ENCODE data around the gene MRFAP1. TPM values are rescaled to one million over a fixed set of nuclear protein-coding genes. Genes with fewer than 3 reads are reported as not detected.
"Not testable (repeated sequence)": the region's sequence is repeated elsewhere in the genome, so short reads cannot be mapped to it uniquely, and the experiment has no call there.

The MRFAP1 gene
- total RNA-seq, 1 donor from 2014 or later = 184 TPM

GRCh38 chr4:6610856-6611430 lies 29.5 kb upstream of the MRFAP1 start:
- no peak for DNase-seq (ENCODE audit: low read depth, low spot score)

DNA sequence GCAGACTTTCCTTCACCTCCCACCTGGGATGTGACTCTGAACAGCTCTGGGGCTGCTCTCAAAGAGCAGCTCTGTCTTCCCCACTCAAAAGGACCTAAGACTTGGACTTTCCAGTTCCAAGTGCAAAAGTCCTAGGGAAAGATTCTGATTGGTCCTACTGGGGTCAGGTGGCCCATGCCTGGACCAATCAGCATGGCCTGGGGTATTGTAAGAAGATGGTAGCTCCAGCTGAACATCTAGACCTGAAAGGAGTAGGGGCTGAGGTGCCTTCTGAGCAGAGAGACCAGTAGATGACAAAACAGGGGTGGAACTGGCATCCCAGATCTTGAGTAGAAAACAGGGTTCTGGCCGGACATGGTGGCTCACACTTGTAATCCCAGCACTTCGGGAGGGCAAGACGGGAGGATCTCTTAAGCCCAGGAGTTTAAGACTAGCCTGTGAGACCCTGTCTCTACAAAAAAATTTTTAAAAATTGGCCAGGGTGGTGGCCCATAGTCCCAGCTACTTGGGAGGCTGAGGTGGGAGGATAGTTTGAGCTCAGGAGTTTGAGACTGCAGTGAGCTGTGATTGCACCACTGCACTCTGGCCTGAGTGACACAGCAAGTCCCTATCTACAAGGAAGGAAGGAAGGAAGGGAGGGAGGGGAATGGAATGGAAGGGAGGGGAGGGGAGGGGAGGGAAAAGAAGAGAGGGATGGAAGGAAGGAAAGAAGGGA lies 27.4 kb upstream of the MRFAP1 start:
- no peak for DNase-seq (ENCODE audit: low read depth, low spot score)

- no peak for DNase-seq (ENCODE audit: low read depth, low spot score)
These were observed 26.5 kb upstream of the MRFAP1 start for GRCh38 chr4:6613676-6614651.

DNA sequence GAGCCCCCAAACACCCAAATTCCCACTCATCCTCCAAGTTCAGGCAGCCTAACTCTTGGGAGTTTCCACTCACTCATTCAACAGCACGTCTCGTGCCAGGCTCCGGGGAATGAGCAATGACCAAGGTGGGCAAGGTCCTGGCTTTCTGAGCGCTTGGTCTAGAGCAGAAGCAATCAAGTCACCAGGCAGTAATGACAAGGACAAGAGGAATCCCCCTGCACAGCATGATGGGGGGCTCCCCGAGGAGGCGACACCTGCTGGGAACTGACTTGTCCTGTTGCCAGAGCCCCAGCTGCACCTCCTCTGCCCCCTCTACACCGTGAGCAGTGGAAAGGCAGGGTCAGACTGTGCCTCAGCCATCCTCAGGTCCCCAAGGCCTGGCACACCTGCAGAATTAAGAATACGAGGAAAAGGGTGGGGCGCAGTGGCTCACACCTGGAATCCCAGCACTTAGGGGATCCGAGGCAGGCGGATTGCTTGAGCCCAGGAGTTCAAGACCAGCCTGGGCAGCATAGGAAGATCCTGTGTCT lies 25.7 kb upstream of the MRFAP1 start:
- DNase-seq (ENCODE audit: low read depth, low spot score) = no peak

DNA sequence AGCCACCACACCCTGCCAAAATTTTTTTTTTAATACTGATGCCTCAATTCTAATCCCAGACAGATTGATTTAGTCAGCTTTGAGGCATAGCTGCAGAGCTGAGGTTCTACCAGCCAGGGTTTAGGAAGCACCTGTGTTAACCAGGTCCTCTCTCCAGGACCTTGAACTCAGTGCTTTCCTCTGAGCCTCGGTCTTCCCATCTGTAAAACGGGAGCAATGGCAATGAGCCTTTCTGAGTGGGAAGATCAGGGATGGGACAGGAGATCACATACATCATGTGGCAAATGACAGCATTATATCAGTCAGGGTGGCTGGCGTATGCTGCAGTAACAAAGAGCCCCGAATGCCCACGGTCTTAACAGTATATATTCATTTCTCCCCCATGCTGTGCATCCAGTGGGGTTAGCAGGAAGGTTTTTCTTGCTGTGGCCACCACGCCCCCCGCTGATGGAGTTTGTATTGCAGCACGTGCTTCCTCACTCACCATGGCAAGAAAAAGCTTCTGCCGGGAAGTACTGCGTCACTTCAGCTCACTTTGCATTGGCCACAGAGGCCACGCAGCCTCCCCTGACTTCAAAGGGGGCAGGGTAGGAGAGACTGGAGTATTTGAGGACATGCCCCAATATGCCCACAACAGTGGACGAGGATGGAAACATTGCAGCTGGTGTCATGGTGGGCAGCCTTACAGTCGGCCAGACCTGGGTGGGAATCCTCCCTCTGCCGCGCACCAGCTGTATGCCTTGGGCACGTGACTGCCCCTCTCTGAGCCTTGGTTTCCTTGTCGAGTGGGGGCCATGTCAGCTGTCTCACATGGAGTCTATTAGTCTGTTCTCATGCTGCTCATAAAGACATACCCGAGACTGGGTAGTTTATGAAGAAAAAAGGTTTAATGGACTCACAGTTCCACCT lies 24.1 kb upstream of the MRFAP1 start:
- DNase-seq (ENCODE audit: low read depth, low spot score) = no peak

- no peak for DNase-seq (ENCODE audit: low read depth, low spot score)
These were observed 23.2 kb upstream of the MRFAP1 start for GRCh38 chr4:6617246-6617645.

DNA sequence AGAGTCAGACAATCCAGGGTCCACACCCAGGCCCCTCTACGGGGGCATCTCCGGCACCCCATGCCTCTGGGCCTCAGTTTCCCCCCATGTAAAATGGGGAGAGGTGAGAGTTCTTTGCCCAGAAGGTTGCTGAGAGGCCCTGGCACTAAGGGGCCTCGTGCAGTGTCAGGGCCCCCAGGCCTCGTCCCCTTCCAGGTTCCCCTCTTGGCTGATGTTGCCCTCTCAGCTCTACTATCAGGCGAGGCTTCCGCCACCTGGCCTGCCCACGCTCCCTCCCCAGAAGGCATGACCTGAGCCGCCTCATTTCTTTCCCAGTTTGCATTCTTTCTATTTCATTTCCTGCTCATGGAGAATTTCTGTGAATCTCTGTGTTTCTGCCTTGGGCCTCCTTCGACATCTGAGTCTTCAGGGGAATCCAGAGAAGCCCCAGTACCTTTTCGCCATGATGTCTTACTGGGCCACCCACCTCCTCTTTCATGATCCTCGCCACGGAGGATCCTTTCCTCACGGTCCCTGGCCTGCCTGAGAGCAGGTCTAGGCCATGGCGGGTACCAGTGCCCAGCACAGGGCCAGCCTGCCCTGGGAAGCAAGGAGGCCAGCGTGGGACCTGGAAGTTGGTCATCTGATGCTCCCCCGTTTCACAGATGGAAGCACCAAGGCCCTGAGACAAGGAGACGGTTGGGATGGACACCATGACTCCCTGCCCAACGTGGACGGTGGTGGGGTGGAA lies 21.9 kb upstream of the MRFAP1 start:
- no peak for DNase-seq (ENCODE audit: low read depth, low spot score)

GRCh38 chr4:6619116-6619465 lies 21.4 kb upstream of the MRFAP1 start:
- no peak for DNase-seq (ENCODE audit: low read depth, low spot score)

DNA sequence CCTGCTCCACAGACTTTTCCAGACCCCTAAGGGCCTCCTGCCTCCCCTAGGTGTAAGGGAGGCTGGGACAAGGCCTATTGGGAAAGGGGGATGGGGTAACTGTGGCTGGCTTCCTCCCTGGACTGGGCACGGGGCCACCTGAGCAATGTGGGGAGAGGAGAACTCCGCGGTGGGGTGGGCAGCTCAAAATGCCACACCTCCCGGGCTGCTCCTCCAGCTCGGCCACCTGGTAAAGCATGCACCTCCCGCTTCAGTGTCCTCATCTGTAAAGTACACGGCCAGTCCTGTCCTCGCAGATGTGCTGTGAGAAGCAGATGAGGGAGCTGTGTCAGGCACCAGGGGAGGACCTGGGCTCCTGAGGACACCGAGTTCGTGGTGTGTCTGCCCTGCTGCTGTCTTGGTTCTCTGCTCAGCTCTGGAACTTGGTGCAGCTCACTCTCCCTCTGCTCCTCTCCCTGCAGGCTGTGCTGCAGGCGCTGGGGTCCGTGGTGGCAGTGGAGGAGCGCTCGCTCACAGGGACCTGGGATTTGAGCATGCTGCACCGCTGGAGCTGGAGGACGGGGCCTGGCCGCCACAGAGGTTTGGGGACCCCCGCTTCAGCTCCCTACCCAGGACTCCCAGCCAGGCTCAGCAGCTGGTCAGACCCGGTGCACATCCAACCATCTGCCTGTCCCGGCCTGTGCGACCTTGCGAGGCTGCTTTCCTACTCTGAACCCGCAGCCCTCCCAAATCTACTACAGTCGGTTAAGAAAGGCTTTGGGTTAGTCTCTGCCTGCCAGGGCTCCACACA lies 20.8 kb upstream of the MRFAP1 start:
- DNase-seq (ENCODE audit: low read depth, low spot score) = no peak

DNA sequence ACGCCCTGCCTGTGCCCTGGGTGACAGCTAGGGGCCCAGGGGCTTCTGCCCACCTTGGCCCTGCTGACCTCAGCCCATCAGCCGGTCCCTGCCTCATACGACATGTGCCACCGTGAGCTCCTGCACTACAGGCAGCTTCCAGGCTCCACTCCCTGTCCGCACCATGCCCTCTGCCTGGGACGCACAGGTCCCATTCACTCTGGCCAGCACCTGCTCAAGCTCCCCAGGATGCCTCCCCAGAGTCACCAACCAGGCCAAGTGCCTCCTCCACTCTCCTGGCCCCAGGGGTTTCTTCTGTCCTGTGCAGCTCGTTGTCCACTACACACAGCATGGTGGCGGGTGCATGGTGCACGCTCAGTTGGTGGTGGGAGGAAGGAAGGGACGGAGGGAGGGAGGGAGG lies 20.2 kb upstream of the MRFAP1 start:
- no peak for DNase-seq (ENCODE audit: low read depth, low spot score)

- no peak for DNase-seq (ENCODE audit: low read depth, low spot score)
These were observed 19.5 kb upstream of the MRFAP1 start for GRCh38 chr4:6620891-6621555.

DNA sequence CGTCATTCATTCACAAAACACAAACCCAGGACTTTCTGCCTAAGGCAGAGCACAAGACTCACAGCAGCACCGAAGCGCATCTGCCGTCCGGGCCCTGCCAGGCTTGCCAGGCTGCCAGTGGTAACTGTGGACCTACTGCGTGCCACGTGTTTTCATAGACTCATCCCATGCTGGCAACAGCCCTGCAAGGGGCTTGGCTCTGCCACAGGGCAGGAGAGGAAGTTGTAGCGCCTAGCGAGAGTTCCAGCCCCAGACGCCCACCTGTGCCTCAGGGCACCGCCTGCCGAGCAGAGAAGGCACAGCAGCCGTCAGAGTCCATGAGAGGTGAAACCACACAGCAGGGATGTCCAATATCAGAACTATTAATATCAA lies 18.9 kb upstream of the MRFAP1 start:
- DNase-seq (ENCODE audit: low read depth, low spot score) = no peak

DNA sequence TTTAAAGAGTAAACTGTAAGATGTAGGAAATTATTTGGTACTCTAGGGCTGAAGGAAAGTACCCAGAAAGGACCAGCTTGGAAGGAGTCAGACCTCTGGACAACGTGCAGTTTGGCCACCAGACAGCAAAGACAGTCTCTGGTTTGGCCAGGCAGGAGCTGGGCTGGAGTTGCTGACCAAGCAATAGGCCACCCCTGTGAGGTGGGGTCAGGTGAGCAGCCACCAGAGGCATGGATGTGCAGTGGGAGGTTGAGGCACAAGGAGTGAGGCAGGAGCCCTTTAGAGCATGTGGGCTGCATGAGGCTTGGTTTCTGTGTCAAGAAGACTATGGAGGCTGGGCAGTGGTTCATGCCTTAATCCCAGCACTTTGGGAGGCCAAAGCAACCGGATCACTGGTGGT lies 17.7 kb upstream of the MRFAP1 start:
- no peak for DNase-seq (ENCODE audit: low read depth, low spot score)

DNA sequence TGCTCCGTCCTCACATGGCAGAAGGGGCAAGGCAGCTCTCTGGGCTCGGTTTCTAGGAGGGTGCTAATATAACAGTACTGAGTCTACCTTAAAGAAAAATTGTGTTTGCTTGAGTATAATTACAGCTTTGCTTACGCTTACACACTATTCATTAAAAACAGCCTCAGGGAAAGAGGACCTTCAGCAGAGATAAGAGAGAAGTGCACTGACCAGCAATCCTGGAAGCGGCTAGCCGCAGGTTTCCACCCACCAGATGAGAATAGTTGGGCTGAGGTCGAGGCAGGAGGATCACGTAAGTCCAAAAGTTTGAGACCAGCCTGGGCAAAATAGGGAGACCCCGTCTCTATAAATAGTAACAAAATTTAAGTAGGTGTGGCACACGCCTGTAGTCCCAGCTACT lies 15.2 kb upstream of the MRFAP1 start:
- DNase-seq (ENCODE audit: low read depth, low spot score) = no peak

- no peak for DNase-seq (ENCODE audit: low read depth, low spot score)
These were observed 14.4 kb upstream of the MRFAP1 start for GRCh38 chr4:6626066-6626465.

- no peak for DNase-seq (ENCODE audit: low read depth, low spot score)
These were observed 12.7 kb upstream of the MRFAP1 start for GRCh38 chr4:6627832-6628231.

DNA sequence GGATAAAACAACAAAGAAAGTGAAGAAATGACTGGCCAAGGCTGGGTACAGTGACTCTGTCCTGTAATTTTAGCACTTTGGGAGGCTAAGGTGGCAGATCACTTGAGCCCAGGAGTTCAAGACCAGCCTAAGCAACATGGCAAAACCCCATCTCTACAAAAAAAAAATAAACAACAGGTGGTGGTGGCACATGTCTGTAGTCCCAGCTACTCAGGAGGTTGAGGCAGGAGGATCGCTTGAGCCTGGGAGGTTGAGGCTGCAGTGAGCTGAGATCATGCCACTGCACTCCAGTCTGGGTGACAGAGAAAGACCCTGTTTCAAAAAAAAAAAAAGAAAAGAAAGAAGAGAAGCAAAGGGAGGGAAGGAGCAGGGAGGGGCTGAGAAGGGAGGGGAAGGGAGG lies 12.0 kb upstream of the MRFAP1 start:
- not testable (repeated sequence) for DNase-seq (ENCODE audit: low read depth, low spot score)

DNA sequence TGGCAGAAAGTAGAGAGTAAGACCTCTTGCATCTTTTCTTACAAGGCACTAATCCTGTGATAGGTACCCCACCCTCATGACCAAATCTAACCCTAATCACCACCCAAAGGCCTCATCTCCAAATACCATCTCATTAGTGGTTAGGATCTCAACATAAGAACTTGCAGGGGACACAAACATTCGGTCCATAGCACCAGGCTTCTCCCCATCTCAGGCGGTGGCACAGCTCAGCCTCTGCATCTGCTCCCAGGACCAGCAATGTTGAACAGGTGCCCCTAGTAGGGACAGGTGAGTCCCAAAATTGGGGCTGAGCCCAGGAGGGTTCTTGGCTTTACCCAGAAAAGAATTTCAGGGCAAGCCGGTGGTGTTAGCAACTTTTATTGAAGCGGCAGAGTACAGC lies 8.4 kb upstream of the MRFAP1 start:
- no peak for DNase-seq (ENCODE audit: low read depth, low spot score)
